Tibial nerve (tissue), 4 donors: Measurements from ENCODE around the gene SHFL.

ENCODE experiments used
- EP300 ChIP-seq, 2 donors: sonication (generic); formaldehyde crosslinking; IDR thresholded peaks; one replicate each; pipeline ENCODE4 v1.6.1; 2017; ENCODE audit warnings: antibody characterized with exemption in 2 of 2, mild to moderate bottlenecking in 1 of 2
- TF ChIP-seq, protein P1 (sequence below), 5 experiments: fragments of 200-600 bp in 3 of 5; fragments of 450-650 bp in 2 of 5; sonication (generic) in 3 of 5; IDR thresholded peaks; one replicate each; pipeline ENCODE4 v1.5.1; 2016 to 2019; ENCODE audit warnings: antibody characterized with exemption in 5 of 5, mild to moderate bottlenecking in 3 of 5, moderate library complexity in 2 of 5

GRCh38 chr19:10078329-10078728 lies 7.8 kb upstream of the SHFL start:
- TF ChIP-seq, protein P1, sequence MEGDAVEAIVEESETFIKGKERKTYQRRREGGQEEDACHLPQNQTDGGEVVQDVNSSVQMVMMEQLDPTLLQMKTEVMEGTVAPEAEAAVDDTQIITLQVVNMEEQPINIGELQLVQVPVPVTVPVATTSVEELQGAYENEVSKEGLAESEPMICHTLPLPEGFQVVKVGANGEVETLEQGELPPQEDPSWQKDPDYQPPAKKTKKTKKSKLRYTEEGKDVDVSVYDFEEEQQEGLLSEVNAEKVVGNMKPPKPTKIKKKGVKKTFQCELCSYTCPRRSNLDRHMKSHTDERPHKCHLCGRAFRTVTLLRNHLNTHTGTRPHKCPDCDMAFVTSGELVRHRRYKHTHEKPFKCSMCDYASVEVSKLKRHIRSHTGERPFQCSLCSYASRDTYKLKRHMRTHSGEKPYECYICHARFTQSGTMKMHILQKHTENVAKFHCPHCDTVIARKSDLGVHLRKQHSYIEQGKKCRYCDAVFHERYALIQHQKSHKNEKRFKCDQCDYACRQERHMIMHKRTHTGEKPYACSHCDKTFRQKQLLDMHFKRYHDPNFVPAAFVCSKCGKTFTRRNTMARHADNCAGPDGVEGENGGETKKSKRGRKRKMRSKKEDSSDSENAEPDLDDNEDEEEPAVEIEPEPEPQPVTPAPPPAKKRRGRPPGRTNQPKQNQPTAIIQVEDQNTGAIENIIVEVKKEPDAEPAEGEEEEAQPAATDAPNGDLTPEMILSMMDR (IDR thresholded peaks at IDR 0.05): no peak
- no peak for TF ChIP-seq EP300 (IDR thresholded peaks at IDR 0.05)
